Cardiac fibroblast (primary cell): Measurements from ENCODE around the gene APH1B.

Source experiments
- DNase-seq, 2 donors: peaks; one replicate each; pipeline versions ENCODE4 v3.0.0 to v3.0.0-alpha.2; 2010; ENCODE audit warnings: low read depth in 2 of 2
- H3K4me3 ChIP-seq, 2 donors: replicated peaks in 1 of 2; 1 replicate in 1 of 2; 2 replicates in 1 of 2; pipeline ENCODE4 v1.5.1; 2011; ENCODE audit warnings: low read depth in 2 of 2, low read length in 2 of 2, mild to moderate bottlenecking in 2 of 2, moderate library complexity in 1 of 2
- CTCF ChIP-seq: IDR thresholded peaks from one replicate; pipeline ENCODE4 v1.5.1; 2011; ENCODE audit warnings: low read depth, mild to moderate bottlenecking, low read length, inconsistent platforms

APH1B gene

GRCh38 chr15:63277038-63277892 lies at the start of gene APH1B:
Gene APH1B (plus strand): TSS chr15:63277605. CDS start chr15:63277624, 19 bp downstream.
- TF ChIP-seq CTCF, result no peak
- DNase-seq, result peak; percentile 56 to 76
- H3K4me3 ChIP-seq, result peak within 1 kb of the TSS; percentile 79 to 80

GRCh38 chr15:63227689-63228088 lies 49.7 kb upstream of the APH1B start:
- no peak for TF ChIP-seq CTCF
- no peak overlapping the region for H3K4me3 ChIP-seq
- DNase-seq, result no peak

GRCh38 chr15:63231206-63231605 lies 46.2 kb upstream of the APH1B start:
- no peak for DNase-seq
- no peak overlapping the region for H3K4me3 ChIP-seq
- no peak for TF ChIP-seq CTCF

GRCh38 chr15:63231706-63232105 lies 45.7 kb upstream of the APH1B start:
- DNase-seq, result peak; percentile 51 to 56
- H3K4me3 ChIP-seq, result no peak overlapping the region
- no peak for TF ChIP-seq CTCF

- DNase-seq, result peak in 1 of 2 donors; percentile 40
- no peak overlapping the region for H3K4me3 ChIP-seq
- no peak for TF ChIP-seq CTCF
These were observed 45.0 kb upstream of the APH1B start for GRCh38 chr15:63232405-63232804.

- DNase-seq, result peak; percentile 63 to 64
- TF ChIP-seq CTCF, result no peak
- H3K4me3 ChIP-seq, result no peak overlapping the region
These were observed 44.5 kb upstream of the APH1B start for GRCh38 chr15:63232943-63233342.
